ENCODE results near the gene HACD3.
"Not testable (repeated sequence)": the region's sequence is repeated elsewhere in the genome, so short reads cannot be mapped to it uniquely, and the experiment has no call there.

Gene HACD3

DNA sequence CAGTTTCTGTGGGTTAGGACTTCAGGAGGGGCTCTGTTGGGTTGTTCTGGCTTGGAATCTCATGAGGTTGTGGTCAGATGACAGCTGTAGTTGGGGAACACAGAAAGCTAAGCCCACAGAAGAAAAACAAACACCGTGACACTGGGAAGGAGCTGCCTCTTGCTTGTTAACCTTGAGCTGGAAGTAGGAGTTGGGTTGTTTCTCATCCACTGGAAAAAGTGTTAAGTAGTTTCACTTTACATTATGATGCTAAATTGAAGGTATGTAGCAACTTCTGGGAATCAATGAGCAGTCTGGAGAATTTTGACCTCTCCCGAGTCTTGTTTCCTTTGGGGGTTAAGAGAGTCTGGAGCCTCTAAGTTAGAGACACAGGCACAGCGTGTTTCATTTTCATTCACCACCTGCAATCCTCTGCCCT lies 20.4 kb downstream of the HACD3 start:
- no peak for DNase-seq (ENCODE audit: low spot score)

DNA sequence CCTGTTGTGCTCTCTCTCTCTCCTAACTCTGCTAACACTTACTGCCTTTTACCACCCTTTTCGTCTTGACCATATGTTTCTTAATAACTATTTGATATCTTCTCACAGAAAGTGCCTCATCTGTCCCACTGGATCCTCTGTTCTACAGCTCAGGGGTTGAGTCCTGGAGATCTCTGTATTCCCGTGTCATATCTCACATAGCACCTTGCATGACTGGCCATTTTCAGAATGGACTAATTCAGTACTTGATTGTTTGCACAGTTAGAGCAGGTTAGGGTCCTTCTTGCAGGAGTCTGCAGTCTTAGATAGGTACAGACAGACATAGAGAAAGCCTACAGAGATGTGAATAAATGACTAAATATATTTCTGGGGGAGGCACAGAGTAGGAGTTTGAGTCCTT lies 20.9 kb downstream of the HACD3 start:
- DNase-seq (ENCODE audit: low spot score): no peak

DNA sequence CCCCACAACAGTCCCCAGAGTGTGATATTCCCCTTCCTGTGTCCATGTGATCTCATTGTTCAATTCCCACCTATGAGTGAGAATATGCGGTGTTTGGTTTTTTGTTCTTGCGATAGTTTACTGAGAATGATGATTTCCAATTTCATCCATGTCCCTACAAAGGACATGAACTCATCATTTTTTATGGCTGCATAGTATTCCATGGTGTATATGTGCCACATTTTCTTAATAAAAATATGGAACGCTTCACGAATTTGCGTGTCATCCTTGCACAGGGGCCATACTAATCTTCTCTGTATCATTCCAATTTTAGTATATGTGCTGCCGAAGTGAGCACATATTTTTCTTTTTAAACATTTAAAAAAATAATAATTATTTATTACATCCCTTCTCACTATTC lies 22.6 kb downstream of the HACD3 start:
- not testable (repeated sequence) for DNase-seq (ENCODE audit: low spot score)

DNA sequence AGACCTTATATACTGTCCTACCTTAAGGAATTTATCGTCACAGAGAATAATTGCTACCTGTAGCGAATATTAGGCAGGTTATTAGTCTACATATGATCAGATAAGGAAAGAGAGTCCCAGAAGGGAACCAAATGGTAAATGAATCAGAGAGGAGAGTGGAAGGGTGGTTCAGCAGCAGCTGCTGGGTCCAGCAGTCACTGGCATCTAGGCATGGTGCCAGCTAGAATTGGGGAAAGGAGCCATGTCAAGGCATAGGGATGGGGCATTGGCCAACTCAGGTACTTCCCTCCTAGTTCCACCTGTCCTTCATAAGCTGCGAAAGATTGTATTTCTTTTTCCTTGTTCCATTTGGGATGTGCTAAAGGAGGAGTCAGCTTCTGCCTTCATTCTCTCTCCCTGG lies 23.4 kb downstream of the HACD3 start:
- no peak for DNase-seq (ENCODE audit: low spot score)

DNA sequence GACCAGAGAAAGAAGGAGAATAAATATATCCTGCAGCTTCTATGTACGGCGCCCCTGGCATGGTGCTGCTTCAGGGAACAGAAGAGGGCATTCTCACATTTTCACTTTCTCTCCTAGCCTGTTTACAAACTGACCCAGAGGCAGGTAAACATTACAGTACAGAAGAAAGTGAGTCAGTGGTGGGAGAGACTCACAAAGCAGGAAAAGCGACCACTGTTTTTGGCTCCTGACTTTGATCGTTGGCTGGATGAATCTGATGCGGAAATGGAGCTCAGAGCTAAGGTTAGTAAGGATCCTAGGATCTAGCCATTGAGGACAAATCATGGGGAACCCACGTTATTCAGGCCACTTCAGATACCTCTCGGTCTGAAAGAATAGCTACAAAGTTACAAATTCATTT lies 26.4 kb downstream of the HACD3 start:
- no peak for DNase-seq (ENCODE audit: low spot score)

DNA sequence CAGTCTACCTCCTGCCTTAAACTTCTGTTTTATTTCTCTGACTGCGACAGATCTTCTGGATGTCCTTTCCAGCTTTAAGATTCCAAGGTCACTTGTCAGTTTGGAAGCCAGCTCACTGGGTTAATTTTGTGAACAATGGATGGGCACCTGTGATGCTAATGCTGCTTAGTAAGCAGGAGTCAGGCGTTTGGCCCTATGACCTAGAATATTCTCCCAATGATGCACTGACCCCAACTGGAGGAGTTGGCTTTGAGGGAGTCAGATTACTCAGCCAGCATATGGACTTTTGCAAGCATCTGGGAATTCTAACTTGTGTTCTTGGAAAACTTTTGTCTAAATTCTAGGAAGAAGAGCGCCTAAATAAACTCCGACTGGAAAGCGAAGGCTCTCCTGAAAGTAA lies 28.1 kb downstream of the HACD3 start:
- DNase-seq (ENCODE audit: low spot score): no peak

DNA sequence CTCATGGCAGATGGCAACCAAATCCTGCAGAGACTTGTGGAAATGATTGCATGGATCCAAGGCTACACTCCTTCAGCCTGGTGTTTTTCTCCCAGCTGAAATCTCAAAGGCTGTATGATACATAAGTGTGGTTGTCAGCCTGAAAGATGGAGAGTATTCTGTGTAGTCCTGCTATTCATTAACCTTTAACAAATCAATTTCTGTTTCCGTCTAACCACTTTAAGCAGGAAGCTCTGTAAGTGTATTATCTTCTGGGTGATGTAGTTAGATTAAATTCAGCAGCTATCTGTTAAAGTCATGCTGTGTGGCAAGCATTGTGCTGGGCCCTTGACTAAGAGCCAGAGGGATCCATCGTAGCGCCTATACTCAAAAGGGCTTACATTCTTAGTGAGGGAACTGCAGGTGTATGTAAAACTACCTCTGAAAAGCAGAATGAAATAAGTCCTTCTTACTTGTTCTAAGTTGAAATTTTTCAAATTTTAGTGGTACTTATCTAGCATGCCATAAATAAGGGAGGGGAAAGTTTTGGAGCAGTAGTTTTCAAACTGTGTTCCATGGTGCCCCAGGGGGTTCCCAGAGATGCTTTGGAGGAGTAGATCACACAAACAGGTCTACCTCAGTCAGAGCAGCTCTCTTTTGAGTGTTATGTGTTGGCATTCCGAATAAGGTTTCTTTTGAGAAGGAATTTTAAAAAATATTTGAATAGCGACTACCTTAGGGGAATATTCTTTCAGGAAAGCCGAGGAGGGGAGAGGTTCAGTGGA lies 28.9 kb downstream of the HACD3 start:
- DNase-seq (ENCODE audit: low spot score): no peak

DNA sequence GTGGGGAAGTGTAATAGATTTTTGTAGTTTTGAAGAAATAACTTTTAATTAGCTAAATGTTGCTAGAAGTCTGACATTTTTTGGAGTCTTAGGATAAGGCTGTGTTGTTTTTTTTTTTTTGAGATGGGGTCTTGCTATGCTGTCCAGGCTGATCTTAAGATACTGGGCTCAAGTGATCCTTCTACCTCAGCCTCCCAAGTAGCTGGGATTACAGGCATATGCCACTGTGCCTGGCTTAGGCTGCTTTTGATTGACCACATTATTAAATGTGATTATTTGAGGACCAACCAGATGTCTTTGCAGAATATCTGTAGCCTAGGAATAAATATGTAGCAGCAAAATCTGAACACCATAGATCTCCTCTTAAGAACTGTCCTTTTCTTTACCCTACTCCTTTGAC lies 29.7 kb downstream of the HACD3 start:
- DNase-seq (ENCODE audit: low spot score): no peak

DNA sequence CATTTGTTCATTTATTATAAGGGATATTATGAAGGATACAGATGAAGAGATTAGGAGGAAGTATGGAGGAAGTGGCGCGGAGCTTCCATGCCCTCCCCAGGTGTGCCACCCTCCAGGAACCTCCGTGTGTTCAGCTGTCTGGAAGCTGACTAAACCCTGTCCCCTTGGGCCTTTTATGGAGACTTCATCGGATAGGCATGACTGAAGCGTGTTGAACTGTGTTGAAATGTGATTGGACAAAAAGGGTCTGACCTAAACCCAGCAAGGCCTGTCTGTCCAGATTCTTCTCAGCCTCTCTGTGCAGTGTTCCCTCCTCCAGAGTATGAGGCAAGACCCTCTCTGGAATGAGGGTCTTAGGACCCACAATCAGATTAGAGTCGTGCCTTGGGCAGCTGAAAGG lies 31.7 kb downstream of the HACD3 start:
- DNase-seq (ENCODE audit: low spot score): no peak

DNA sequence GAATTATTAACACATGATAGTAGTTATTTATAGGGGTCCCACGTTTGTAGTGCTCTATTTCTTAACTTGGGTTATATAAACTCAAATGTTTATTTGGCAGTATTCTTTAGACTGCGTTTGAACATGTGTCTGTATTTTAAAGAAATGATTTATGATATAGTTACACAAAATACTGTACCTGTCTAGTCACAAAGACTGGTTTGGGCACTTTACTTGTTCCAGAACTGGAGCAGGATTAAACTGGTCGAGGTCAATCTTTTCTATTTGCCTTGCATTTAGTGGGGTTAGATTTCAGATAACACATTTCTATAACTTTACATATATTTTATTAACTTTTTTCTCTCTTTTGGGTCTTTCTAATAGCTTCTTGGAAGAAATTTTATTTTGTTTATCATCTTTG lies 39.5 kb downstream of the HACD3 start:
- no peak for DNase-seq (ENCODE audit: low spot score)

DNA sequence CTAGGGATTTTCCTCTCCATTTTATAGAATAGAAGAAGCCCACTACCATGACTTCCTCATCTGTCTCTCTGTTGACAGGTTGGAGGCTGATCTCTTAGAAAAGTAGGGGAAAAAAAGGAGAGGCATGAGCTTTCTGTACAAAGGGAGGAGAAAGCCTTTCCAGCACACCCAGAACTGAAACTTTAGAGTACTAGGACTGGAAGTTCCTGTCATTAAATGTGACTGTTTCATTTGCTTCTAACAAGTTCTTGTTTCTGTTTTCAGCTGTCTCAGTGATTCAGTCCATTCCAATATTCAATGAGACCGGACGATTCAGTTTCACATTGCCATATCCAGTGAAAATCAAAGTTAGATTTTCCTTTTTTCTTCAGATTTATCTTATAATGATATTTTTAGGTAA lies 41.7 kb downstream of the HACD3 start:
- DNase-seq (ENCODE audit: low spot score): no peak

DNA sequence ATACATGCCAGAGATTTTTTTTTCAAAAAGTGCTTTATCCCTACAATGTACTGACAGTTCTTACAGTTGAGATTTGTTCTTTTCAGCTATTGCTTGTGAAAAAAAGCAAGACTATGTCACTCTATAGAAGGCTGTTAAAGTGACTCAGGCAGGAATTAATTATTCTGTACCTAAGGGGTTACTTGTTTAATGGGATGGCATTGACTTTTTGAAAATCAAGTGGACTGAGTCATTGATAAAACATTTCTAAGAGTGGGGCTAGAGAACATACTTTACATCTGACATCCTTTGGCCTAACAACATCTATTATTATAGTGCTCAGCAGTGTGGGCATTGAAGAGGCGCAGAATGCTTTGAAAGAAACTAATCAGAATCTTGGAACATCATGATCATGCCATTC lies 46.4 kb downstream of the HACD3 start:
- DNase-seq (ENCODE audit: low spot score): no peak

DNA sequence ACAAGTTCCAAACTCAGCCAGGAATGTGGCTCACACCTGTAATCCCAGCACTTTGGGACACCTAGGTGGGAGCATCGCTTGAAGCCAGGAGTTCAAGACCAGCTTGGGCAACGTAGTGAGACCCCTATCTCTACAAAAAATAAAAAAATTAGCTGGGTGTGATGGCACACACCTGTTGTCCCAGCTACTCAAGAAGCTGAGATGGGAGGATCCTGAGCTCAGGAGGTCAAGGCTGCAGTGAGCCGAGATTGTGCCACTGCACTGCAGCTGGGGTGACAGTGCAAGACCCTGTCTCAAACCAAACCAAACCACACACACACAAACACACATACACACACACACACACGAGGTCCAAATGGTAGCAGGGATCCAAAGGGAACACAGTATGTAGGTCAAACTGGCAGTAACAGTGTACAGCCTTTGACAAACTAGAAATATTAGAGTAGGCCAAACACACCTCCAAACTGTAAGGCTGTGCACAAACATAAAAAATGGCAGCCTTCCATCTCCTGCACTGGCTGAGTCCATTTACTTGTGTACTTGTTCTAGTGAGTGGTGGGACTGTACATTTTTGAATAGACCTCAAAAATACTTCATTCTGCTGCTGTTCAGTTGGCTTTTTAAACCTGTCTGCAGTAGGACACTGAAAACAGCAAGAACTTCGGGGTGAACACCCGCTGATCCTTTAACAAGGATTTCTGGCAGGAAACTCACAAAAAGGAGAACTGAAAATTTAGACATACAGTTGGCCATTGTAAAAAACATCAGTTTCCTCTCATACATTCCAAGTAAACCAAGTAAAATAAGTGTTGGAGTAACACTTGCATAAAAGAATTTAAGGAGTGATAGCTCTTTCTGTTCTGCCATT lies 47.1 kb downstream of the HACD3 start:
- no peak for DNase-seq (ENCODE audit: low spot score)

DNA sequence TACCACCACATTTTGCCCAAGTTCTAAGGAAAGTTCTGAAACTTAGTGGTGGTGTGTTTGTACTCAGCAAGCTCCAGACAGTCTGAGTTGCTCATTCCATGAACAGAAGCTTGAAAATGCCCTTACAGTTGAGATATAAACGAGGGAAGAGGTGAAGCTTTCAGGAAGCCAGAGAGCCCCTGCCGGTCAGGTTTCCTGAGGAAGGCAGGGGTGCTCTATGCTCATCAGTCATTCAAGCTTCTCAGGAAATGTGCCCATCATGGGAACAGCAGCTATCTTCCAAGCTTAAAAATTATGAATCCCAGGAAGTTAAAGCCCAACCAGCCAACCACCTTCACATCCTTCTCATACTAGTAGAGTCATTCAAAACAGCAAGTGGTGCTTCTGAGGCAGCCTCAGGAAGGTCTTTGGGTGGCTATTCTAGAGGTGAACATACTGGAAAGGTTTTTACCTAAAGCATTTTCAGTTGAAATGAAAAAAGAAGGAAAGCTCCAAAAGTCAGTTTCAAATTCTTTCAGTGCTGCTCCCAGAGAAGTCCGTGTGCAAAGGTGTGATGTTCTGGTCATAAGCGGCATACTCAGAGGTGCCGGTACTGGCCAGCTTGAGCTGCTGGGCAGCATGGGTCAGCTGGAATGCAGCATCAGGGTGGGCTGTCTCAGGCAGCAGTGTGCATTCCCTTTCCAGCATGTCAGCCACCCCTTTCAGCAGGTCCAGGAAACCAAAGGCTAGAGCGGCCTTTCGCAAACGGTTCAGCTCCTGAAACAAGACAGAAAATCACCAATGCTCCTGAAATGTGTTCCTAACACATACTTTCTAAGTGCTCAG lies 48.9 kb downstream of the HACD3 start:
- no peak for DNase-seq (ENCODE audit: low spot score)

DNA sequence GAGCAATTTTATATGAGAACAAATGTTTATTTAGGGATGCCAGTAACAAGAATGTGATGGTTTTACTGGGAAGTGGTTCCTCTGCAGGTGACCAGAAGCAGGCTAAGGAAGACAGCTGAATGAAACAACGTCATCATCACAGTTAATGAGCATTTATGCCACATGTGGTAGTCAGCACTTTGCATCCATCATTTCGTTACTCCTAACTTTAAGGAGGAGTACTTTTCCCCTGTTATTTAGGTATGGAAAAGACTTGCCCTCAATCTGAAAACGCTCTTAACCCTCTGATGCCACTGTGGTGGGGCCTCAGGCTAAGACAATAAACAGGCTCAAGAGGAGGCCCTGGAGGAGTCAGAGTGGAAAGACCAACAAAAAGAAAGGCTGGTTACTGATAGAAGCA lies 49.5 kb downstream of the HACD3 start:
- DNase-seq (ENCODE audit: low spot score): no peak

DNA sequence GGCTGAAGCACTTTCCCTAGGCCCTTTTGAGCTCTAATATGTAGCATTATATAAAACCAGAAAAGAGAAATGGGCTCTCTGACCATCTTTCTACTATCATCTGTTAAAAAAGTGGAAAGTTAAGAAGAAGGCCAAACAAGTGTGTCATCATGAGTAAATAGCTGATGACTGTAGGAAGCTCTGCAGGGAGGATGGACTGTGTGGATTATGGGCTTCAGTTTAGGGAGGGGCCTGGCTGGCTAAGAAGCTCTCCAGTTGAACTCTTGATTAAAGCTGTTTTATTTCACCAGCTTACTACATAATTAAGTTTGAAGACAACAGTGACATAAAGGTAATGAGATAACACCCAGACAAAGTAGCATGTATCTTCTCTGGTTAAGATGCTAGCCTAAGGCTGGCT lies 50.0 kb downstream of the HACD3 start:
- DNase-seq (ENCODE audit: low spot score): no peak

DNA sequence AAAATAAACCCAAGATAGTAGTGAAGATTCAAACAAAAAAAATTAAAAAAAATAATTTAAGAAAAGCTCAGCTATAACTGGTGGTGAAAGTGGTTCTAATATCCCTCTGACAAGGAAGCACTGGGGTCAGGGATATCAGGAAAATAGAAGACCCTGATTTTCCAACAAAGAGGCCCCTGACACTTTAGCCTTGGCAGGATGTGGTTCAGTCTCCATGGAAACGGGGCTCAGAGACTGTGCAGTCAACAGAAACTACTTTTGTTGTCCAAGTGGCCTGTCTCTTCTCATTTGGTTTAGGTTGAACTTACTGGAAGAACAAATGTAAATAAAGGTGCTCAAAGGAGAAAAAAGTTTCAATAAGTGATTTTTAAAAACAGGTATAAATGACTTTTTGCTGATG lies 53.4 kb downstream of the HACD3 start:
- peak; percentile 67 for DNase-seq (ENCODE audit: low spot score)

DNA sequence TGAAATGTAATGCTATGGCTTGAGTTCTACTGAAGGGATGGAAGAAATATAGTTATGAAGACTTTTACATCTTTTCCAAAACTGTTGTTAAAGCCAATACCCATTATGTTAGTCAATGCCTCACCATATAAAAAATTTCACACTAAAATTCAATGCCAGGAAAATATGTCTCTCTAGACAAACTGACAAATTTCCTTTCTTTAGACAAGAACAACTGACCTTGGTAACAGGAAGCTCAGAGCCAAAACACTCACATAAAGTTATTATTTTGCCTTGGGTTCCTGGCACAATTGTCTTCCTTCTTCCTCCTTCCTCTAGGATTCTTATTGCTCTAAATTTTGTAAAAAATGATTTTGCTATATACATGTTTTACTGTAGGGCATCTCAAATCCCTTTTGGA lies 54.0 kb downstream of the HACD3 start:
- DNase-seq (ENCODE audit: low spot score): no peak

DNA sequence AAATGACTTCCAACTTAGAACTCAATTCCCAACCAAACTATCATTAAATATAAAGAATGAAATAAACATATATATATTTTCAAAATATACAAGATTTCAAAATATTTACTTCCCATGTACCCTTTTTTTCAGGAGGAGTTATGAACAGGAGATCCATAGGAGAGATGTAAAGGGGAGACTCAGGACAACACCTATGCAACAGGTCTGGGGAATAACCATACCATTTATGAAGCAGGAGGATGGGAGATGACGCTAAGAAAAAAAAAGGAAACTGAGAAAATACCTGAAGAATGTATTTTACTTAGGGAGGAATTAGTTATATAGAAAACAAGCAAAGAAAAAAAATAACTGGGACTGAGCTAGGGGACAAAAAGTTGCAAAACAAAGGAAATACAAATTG lies 56.8 kb downstream of the HACD3 start:
- DNase-seq (ENCODE audit: low spot score): no peak

DNA sequence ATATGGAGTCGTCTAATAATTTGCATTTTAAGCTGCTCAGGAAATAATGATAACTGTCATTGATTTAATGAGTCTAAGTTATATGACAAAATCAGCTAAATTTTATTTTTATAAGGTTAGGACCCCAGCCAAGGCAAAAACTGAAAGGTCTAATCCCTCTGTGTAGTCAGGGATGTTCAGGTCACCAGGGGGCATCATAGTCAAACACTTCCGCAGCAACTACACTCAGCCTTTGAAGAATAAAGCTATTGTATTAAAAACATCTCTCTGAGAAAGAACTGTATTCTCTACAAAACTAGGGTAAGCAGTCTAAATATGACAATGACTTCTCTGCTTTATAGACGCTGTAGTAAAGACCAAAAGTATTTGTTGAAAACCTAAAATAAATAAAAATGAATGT lies 65.7 kb downstream of the HACD3 start:
- no peak for DNase-seq (ENCODE audit: low spot score)

DNA sequence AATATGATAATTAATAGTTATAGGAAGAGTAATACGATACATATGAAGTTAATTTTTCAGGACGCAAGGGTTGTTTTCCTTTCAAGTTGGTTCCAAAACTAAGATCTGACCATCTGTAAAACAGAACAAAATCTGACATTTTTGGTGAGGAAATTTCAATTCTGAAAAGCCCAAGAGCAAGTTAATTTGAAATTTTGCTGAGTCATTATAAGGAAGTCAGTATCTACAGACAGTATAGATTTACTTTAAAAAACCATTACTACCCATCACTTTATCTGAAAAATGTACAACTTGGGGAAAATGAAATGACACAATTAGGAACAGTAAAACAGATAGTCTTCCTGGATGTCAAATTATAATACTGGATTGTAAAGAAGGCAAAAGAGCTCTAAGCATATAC lies 68.2 kb downstream of the HACD3 start:
- DNase-seq (ENCODE audit: low spot score): no peak

DNA sequence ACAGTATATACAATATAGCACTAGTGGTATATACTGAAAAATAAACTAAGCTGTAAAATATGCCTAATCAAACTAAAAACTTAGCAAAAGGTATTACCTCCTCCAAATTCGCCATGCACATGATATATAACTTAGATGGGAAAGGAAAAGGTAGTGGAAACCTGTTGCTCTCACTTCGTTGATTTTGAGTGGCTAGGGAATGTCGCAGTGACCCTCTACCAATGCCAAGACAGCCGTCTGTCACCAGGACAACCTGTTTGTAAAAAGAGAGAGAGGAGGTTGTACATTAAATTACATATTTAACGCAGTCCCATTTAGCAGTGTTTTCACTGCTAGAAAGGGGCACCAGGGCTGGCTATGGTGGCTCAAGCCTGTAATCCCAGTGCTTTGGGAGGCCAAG lies 69.4 kb downstream of the HACD3 start:
- no peak for DNase-seq (ENCODE audit: low spot score)

DNA sequence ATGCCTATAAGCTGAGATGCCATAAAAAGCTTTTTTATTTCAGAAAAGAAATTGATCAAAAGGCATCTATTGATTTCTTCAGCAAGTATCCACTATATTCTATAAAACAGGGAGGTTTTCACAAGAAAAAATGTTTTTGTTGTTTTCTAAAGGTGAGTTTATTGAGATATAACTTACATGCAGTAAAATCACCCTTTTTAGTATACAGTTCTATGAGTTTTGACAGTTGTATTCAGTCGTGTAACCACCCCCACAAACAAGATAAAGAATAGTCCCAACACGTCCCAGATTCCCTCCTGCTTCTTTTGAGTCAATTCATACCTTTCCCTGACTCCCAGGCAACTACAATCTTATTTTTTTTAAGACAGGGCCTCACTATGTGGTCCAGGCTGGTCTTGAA lies 72.9 kb downstream of the HACD3 start:
- DNase-seq (ENCODE audit: low spot score): no peak

Data from CD4-positive, alpha-beta T cell treated with Interleukin-2 at 100 ng/mL for 4 hours (primary cell).